PC-3 (cell line): ENCODE data around the gene EPHB1.

ENCODE experiments used
- EZH2phosphoT487 ChIP-seq: fragments of 300-600 bp; sonication (generic); IDR thresholded peaks from 2 replicates; pipeline ENCODE4 v1.6.1; 2018; ENCODE audit warnings: mild to moderate bottlenecking, antibody characterized with exemption, low read length, borderline replicate concordance
- TF ChIP-seq, protein P1 (sequence below): fragments of 300-600 bp; sonication (generic); conservative IDR thresholded peaks from 2 replicates; pipeline ENCODE4 v1.5.1; 2017; ENCODE audit warnings: antibody characterized with exemption, low read depth, mild to moderate bottlenecking, low read length

DNA sequence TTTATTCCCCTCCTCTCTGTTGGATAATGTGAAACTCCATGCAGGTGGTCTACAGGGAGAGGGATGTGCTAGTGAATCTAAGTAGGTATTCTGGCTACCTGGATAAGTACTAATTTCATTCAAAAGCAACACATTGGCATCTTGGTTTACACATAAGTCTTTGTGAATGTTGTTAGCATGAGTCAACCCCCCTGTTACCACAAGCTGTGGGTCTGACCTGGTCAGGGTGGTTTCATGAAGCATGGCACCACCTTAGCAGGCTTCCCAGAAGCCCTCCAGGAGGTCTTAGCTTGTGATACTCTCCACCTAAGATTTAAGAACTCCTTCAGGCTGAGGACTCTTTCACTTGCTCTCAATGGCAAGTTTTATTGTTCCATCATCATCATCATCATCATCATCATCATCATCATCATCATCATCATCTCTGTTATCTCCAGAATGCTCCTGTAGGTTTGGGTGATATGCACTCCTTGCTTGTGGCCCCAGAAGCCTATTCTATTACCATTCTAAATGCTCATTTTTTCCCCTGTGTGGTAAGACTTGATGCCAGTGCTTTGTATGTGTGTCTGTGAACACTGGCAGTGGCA lies 62.8 kb downstream of the EPHB1 start:
- TF ChIP-seq, protein P1, sequence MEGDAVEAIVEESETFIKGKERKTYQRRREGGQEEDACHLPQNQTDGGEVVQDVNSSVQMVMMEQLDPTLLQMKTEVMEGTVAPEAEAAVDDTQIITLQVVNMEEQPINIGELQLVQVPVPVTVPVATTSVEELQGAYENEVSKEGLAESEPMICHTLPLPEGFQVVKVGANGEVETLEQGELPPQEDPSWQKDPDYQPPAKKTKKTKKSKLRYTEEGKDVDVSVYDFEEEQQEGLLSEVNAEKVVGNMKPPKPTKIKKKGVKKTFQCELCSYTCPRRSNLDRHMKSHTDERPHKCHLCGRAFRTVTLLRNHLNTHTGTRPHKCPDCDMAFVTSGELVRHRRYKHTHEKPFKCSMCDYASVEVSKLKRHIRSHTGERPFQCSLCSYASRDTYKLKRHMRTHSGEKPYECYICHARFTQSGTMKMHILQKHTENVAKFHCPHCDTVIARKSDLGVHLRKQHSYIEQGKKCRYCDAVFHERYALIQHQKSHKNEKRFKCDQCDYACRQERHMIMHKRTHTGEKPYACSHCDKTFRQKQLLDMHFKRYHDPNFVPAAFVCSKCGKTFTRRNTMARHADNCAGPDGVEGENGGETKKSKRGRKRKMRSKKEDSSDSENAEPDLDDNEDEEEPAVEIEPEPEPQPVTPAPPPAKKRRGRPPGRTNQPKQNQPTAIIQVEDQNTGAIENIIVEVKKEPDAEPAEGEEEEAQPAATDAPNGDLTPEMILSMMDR, result no peak
- TF ChIP-seq EZH2phosphoT487, result no peak
